Muscle layer of duodenum (tissue), 2 donors: ENCODE measurements around the gene PDCD1LG2.

Experiments
- H3K27ac ChIP-seq: one replicate; pipeline ENCODE4 v1.7.0; 2013; ENCODE audit warnings: mild to moderate bottlenecking, low read length
- H3K27me3 ChIP-seq: one replicate; pipeline ENCODE4 v1.7.0; 2013; ENCODE audit warnings: low read depth, mild to moderate bottlenecking, control low read depth, low read length
- H3K36me3 ChIP-seq, 2 donors: one replicate each; pipeline ENCODE4 v1.7.0; 2013; ENCODE audit warnings: low read length in 2 of 2, control low read depth in 1 of 2, mild to moderate bottlenecking in 1 of 2; ENCODE audit not compliant: insufficient read depth in 2 of 2, control insufficient read depth in 1 of 2
- H3K4me1 ChIP-seq, 2 donors: one replicate each; pipeline ENCODE4 v1.7.0; 2013; ENCODE audit warnings: low read length in 2 of 2, mild to moderate bottlenecking in 2 of 2, control low read depth in 1 of 2, moderate library complexity in 1 of 2; ENCODE audit not compliant: insufficient read depth in 2 of 2, control insufficient read depth in 1 of 2
- H3K4me3 ChIP-seq, 2 donors: one replicate each; pipeline ENCODE4 v1.7.0; 2013; ENCODE audit warnings: low read length in 2 of 2, low read depth in 1 of 2, mild to moderate bottlenecking in 1 of 2
- H3K9me3 ChIP-seq, 2 donors: one replicate each; pipeline ENCODE4 v1.7.0; 2013; ENCODE audit warnings: low read length in 2 of 2, control low read depth in 1 of 2, mild to moderate bottlenecking in 1 of 2; ENCODE audit not compliant: control insufficient read depth in 1 of 2
- donor health status: healthy.

The PDCD1LG2 gene

DNA sequence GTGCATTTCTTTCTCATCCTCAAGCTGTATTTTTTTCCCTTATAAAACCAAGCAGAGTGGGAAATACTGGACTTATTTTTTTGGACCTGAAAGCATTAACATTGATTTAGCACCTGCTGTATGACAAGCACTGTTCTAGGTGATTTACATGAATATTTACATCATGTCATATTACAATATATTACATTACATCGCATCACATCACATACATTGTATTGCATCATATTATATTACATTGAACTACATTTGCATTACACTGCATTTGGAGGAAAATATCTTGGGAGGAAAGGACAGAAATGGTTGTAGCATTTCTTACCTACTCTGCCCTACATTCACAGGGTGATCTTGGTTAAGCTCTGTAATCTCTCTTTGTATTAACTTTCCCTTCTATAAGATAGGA lies 11.2 kb upstream of the PDCD1LG2 start:
- Histone ChIP-seq H3K27ac (no peak overlapping the region), H3K9me3 (no peaks in the 10 kb centered on the region), H3K36me3 (no peaks in the 10 kb centered on the region), H3K4me3 (no peak overlapping the region), H3K4me1 (no peaks in the 10 kb centered on the region), H3K27me3 (no peaks in the 10 kb centered on the region)

- Histone ChIP-seq H3K4me1 (no peaks in the 10 kb centered on the region), H3K9me3 (no peaks in the 10 kb centered on the region), H3K4me3 (no peak overlapping the region), H3K27me3 (no peaks in the 10 kb centered on the region), H3K36me3 (no peaks in the 10 kb centered on the region), H3K27ac (no peak overlapping the region)
Observed at GRCh38 chr9:5499889-5500398, 10.4 kb upstream of the PDCD1LG2 start.

DNA sequence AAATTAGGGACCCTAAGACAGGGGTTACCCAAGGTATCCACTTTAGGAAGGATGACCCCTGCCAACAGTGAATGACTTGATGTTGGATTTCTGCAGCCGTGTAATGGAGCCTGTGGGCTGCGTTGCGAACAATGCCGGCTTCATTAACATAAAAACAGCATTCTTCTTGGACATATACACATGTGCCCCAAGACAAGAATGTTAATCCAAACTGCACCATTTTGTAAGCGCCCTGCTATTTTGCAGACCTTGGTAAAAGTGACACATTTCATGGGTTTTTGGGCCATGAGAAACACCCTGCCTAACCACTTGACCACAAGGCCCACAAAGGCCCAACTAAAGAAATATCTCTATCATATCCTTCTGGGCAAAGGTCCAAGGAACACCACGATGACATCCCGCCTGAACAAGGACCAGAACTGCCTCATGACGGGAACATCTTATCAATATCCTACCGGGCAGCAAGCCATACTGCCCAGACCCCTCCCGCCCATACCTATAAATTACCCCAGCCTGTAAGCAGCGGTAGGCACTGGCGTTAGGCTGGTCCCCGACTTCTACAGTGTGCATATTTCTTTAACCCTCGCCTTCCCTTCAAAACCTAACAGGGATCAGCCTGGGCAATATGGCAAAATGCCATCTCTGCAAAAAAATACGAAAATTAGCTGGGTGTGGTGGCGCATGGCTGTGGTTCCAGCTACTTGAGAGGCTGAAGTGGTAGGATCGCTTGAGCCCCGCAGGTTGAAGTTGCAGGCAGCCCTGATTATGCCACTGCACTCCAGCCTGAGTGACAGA lies 9.7 kb upstream of the PDCD1LG2 start:
- no peaks in the 10 kb centered on the region for H3K27me3 ChIP-seq
- H3K36me3 ChIP-seq = no peaks in the 10 kb centered on the region
- no peak overlapping the region for H3K27ac ChIP-seq
- H3K4me3 ChIP-seq = no peak overlapping the region
- no peaks in the 10 kb centered on the region for H3K4me1 ChIP-seq
- H3K9me3 ChIP-seq = no peaks in the 10 kb centered on the region

DNA sequence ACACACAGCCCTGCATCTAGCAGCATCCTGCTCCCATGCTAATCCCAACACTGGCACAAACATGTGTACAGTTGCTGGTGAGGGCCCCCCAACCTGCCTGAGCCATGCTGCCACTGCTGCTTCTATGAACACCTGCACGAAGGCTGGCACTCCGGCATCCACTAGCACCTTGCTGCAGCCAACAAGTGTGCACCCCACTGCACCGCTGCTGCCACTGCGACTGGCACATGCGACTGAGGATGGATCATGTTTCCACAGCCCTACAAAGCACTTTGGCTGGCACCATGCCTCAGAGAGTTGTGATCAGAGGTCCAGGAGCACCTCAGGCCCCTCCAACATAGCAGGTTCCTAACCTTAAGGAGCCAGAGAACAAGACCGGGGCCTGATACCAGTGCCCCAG lies 7.8 kb upstream of the PDCD1LG2 start:
- Histone ChIP-seq H3K27ac (no peak overlapping the region), H3K4me3 (no peak overlapping the region), H3K27me3 (no peaks in the 10 kb centered on the region), H3K36me3 (no peaks in the 10 kb centered on the region), H3K4me1 (no peaks in the 10 kb centered on the region), H3K9me3 (no peaks in the 10 kb centered on the region)

DNA sequence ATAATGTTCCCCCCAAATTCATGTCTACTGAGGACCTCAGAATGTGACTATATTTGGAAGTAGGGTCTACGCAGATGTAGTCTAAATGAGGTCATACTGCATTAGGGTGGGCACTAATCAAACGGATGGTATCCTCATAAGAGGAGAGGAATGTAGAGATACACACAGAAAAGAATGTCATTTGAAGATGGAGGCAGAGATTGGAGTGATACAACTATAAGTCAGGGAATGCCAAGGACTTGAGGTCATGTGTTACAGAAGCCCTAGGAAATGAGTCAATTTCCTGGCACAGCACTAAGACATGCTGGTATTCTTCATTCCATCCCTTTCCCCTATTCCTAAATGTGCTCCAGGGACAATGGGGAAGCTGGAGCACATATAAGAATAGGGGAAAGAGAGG lies 758 bp upstream of the PDCD1LG2 start:
- Histone ChIP-seq H3K27me3 (no peaks in the 10 kb centered on the region), H3K27ac (peak overlapping the region; percentile 27), H3K4me3 (no peak overlapping the region), H3K9me3 (no peaks in the 10 kb centered on the region), H3K36me3 (no peaks in the 10 kb centered on the region), H3K4me1 (peaks cover 0 to 7% of the 10 kb centered on the region in 2 donors)

DNA sequence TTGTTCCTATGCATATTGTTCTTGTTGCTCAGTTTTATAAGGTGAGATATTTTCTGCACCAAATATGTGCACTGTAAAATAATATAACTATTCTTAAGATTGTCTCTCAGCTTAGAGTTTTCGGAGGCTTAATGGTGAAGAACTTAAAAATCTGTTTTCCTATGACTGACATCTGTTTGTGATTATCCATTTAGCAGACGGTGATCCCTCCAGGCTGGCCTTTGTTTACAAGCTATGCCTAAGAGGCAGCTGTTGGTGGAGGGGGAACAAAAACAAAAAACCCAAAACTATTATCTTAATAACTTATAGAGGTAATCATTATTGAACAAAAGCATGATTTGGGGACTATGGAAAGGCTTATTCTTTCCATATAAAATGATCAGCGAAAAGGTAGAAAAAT lies 658 bp downstream of the PDCD1LG2 start:
- Histone ChIP-seq H3K4me3 (peak overlapping the region in 1 of 2 donors; percentile 49), H3K36me3 (no peaks in the 10 kb centered on the region), H3K9me3 (no peaks in the 10 kb centered on the region), H3K27ac (peak overlapping the region; percentile 27), H3K4me1 (peaks cover 0 to 7% of the 10 kb centered on the region in 2 donors), H3K27me3 (no peaks in the 10 kb centered on the region)

DNA sequence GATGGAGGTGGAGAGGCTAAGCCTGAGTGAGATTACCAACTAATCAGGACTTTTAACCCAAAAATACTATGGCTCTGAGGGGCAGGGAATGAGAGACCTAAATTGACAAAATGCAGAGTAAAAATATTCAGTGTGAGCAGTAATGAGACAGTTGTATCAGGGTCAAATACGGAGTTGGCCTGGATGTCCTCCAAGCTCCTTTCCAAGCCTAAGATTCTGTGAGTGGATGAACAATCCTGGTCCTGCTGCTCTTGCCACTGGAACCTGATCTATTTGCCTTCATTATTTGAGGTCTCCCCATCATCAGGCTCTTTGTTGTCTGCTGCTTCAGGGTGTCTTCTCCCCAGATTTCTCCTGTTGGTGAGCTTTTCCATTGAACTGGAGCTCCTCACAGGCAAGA lies 1.1 kb downstream of the PDCD1LG2 start:
- H3K27ac ChIP-seq = no peak overlapping the region
- peak overlapping the region in 1 of 2 donors; percentile 26 for H3K4me3 ChIP-seq
- peaks cover 0 to 7% of the 10 kb centered on the region in 2 donors for H3K4me1 ChIP-seq

DNA sequence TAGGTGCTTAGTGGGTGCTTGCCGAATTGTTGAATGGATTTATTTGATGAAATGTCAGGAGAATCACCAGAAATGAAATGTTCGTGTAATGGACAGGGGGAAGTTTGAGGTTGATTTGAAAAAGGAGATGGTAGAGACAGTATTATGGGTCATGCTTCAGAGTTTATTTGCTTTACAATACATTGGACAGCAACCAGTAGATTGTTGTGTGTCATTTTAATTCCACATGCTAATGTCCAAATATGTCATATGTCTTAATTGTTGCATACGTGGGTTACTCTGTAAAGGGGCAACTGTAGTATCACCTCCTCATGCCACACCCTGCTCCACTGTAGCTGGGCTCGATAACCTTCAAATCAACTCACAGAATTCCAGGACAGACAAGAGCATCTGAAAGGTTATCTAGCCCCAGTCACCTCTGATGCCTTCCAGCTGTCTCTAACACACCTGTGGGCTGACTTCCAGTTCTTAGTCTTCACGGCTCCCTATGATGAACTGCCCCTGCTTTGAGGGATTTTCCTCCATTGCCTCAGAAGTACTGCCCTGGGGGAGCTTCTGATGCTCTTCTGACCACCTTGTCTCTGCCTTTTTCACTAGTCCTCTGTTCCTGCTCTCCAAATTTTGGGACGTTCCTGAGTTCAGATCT lies 1.7 kb downstream of the PDCD1LG2 start:
- Histone ChIP-seq H3K36me3 (no peaks in the 10 kb centered on the region), H3K9me3 (no peaks in the 10 kb centered on the region), H3K4me3 (peak overlapping the region in 1 of 2 donors; percentile 26), H3K27ac (no peak overlapping the region), H3K27me3 (no peaks in the 10 kb centered on the region), H3K4me1 (peaks cover 0 to 7% of the 10 kb centered on the region in 2 donors)

More for the DNA sequence above, 1.1 kb downstream of the PDCD1LG2 start:
- Histone ChIP-seq H3K9me3 (no peaks in the 10 kb centered on the region), H3K36me3 (no peaks in the 10 kb centered on the region), H3K27me3 (no peaks in the 10 kb centered on the region)

- no peak overlapping the region for H3K4me3 ChIP-seq
Observed at GRCh38 chr9:5512658-5513452, 2.5 kb downstream of the PDCD1LG2 start.

DNA sequence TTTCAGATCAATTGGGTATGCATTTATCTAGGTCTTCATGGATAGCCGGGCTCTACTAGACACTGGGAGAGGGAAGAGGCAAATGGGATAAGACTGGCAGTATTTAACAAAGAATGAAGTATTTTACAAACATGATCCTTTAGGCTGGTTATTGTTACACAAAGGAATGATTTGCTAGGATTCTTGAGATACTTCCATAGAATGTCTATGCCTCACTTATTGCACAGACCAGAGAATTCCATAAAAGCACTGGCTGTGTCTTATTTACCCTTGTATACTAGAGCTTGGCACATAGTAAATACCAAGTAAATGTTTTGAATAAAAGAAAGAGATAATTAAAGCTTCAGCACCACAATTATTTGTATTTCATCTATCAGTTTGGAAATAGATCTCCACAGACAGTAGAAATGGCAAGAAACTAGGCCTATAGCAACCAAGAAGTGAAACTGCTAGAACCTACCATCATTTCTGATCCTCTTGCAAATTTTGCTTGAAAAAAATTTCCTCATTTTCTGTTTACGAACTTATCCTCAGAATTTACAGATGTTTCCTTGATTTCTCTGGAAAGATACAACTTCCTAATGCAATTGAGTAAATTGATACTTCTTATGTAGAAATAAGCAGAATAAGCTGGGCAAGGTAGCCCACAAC lies 3.8 kb downstream of the PDCD1LG2 start:
- peaks cover 0 to 2% of the 10 kb centered on the region in 2 donors for H3K4me1 ChIP-seq
- H3K4me3 ChIP-seq = no peak overlapping the region
- no peaks in the 10 kb centered on the region for H3K36me3 ChIP-seq
- H3K27ac ChIP-seq = no peak overlapping the region
- no peaks in the 10 kb centered on the region for H3K9me3 ChIP-seq
- no peaks in the 10 kb centered on the region for H3K27me3 ChIP-seq

More at GRCh38 chr9:5512658-5513452, 2.5 kb downstream of the PDCD1LG2 start:
- no peaks in the 10 kb centered on the region for H3K36me3 ChIP-seq
- H3K27me3 ChIP-seq = no peaks in the 10 kb centered on the region
- H3K9me3 ChIP-seq = no peaks in the 10 kb centered on the region
- peaks cover 0 to 7% of the 10 kb centered on the region in 2 donors for H3K4me1 ChIP-seq
- H3K27ac ChIP-seq = no peak overlapping the region
